Testis (tissue), 3 donors: Measurements from ENCODE around the gene PCNT. TPM values are rescaled to one million over a fixed set of nuclear protein-coding genes. Genes with fewer than 3 reads are reported as not detected.

Experiments
- DNase-seq: peaks from one replicate; pipeline ENCODE4 v3.0.0-alpha.2; 2019
- H3K27ac ChIP-seq, 2 donors: fragments of 200-600 bp; sonication (generic); one replicate each; pipeline ENCODE4 v1.5.1; 2019
- H3K27me3 ChIP-seq: fragments of 200-600 bp; sonication (generic); one replicate; pipeline ENCODE4 v1.5.1; 2019
- H3K36me3 ChIP-seq: fragments of 200-600 bp; sonication (generic); one replicate; pipeline ENCODE4 v1.5.1; 2017; ENCODE audit warnings: low read depth; ENCODE audit errors: missing control alignments
- H3K4me1 ChIP-seq: fragments of 200-600 bp; sonication (generic); one replicate; pipeline ENCODE4 v1.5.1; 2019
- H3K4me3 ChIP-seq, 2 donors: fragments of 200-600 bp; sonication (generic); one replicate each; pipeline ENCODE4 v1.5.1; 2017 to 2019
- H3K9me3 ChIP-seq: fragments of 200-600 bp; sonication (generic); one replicate; pipeline ENCODE4 v1.5.1; 2017
- POLR2A ChIP-seq: fragments of 450-650 bp; IDR thresholded peaks from one replicate; pipeline ENCODE4 v1.6.1; 2017; ENCODE audit warnings: antibody characterized with exemption, mild to moderate bottlenecking, moderate library complexity
- WGBS, 2 donors: methylation state at CpG; one replicate each; pipeline ENCODE4 v1.1.5; 2018; 5-methylcytosine and 5-hydroxymethylcytosine counted together
- intact Hi-C: fragments of 100-400 bp; cut with DNase I; formaldehyde crosslinking; loops from one replicate; pipeline ENCODE4 v1.15.1; 2023; ENCODE audit warnings: low total_unique reads
- polyA plus RNA-seq: library from polyadenylated mRNA; stranded (reverse); fragments of 350-450 nt; fragmentation: Illumina TruSeq; extraction: RNeasy Lipid Tissue Mini Kit (QIAGEN cat#74804); gene quantifications from one replicate; pipeline ENCODE4 v1.2.3, GENCODE V29; 2014; ENCODE audit warnings: low read depth, low replicate concordance; ENCODE audit not compliant: insufficient read depth
- total RNA-seq, 2 donors: library from RNA; depleted of rRNA; stranded (reverse); fragments of >200 nt; gene quantifications; one replicate each; pipeline ENCODE4 v1.2.3, GENCODE V29; 2016
- TF ChIP-seq, protein P1 (sequence below), 3 experiments: fragments of 450-650 bp in 2 of 3; fragments of 200-600 bp in 1 of 3; sonication (generic) in 1 of 3; IDR thresholded peaks; one replicate each; pipeline ENCODE4 v1.5.1; 2016 to 2019; ENCODE audit warnings: antibody characterized with exemption in 3 of 3, mild to moderate bottlenecking in 2 of 3, moderate library complexity in 1 of 3

The PCNT gene
- total and polyA plus RNA-seq, 3 donors from 2014 or later, result 44.7 to 169 (median 116) TPM

DNA sequence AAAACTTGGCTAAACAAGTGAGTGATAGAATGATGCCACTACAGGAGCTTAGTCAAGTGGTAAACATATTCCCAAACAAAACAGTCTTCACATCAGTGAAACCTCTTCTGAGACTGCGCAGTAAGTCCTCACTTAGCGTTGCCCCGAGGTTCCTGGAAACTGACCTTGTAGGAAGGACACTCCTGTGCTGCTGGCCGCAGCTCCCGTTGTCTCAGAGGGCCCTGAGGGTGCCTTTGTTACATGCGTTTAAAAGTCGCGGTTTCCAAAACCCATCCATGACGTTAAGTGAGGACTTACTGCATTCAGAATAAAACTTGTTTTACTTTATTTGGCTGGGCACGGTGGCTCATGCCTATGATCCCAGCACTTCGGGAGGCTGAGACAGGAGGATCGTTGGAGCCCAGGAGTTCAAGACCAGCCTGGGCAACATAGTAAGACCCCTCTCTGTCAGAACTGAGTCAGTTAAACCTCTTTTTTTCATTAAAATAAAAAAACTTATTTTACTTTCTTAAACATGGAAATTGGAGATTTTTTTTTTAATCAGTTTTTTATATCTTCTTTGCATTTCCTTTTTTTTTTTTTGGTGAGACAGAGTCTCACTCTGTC is 98.8 kb downstream of the PCNT start:
- no peaks in the 10 kb centered on the region for H3K27me3 ChIP-seq
- 91% methylated on average over 12 of the region's 12 CpGs for WGBS, 2 donors
- no peaks in the 10 kb centered on the region for H3K4me1 ChIP-seq
- TF ChIP-seq, protein P1, sequence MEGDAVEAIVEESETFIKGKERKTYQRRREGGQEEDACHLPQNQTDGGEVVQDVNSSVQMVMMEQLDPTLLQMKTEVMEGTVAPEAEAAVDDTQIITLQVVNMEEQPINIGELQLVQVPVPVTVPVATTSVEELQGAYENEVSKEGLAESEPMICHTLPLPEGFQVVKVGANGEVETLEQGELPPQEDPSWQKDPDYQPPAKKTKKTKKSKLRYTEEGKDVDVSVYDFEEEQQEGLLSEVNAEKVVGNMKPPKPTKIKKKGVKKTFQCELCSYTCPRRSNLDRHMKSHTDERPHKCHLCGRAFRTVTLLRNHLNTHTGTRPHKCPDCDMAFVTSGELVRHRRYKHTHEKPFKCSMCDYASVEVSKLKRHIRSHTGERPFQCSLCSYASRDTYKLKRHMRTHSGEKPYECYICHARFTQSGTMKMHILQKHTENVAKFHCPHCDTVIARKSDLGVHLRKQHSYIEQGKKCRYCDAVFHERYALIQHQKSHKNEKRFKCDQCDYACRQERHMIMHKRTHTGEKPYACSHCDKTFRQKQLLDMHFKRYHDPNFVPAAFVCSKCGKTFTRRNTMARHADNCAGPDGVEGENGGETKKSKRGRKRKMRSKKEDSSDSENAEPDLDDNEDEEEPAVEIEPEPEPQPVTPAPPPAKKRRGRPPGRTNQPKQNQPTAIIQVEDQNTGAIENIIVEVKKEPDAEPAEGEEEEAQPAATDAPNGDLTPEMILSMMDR (IDR thresholded peaks at IDR 0.05), result no peak
- no peak for TF ChIP-seq POLR2A
- H3K36me3 ChIP-seq, result no peaks in the 10 kb centered on the region
- H3K9me3 ChIP-seq, result no peaks in the 10 kb centered on the region
- no peak overlapping the region for H3K27ac ChIP-seq
- intact Hi-C loops, result no loop called here
- no peak for DNase-seq
- no peak overlapping the region for H3K4me3 ChIP-seq

DNA sequence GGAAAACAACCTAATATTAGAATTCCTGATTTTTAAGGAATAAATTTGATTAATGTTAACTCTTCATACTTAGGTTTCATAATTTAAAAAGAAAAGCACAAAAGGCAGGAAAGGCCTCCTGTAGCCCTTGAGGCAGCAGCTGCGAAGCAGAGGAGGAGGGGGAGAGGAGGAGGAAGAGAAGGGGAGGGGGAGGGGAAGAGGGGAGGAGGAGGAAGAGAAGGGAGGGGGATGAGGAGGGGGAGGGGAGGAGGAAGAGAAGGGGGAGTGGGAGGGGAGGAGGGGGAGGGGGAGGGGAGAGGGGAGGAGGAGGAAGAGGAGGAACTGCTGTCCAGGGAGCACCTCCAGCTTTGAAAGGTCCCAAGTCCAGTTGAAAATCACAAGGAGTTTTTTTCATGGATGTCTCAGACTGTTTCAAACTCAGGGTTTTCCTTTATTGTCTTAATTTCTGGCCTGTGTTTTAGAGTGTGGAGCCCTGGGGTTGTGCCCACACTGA is 99.6 kb downstream of the PCNT start:
- H3K36me3 ChIP-seq, result no peaks in the 10 kb centered on the region
- DNase-seq, result no peak
- no peak for TF ChIP-seq POLR2A
- TF ChIP-seq, protein P1 (IDR thresholded peaks at IDR 0.05), result no peak

DNA sequence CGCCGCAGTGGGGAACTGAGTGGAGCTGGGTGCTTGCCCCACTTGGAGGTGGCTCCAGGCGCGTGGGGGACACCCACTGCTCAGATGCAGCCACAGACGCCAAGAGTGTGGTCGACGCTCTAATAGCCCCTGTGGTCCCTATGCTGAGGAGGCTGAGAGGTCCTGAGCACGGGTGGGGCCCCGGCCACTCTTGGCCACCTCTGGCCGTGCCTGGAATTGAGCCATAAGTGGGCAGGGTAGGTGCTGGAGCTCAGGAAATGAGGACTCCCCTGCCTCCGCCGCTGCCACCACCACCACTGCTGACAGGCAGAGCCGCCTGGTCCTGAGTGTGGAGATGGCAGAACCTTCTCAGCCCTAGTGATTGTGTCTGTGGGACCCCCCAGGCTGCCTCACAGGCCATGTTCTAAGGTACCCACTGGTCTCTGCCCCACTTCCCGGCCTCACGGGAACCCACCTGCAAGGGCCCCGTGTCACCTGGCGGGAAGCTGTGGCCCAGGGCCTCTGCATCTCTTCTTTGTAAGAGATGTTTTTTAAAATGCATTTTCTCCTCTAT is 100.2 kb downstream of the PCNT start:
- WGBS, 2 donors, result 87 to 89% methylated on average over 12 to 17 of the region's 17 CpGs
- TF ChIP-seq, protein P1 (IDR thresholded peaks at IDR 0.05), result no peak
- TF ChIP-seq POLR2A, result no peak
- H3K9me3 ChIP-seq, result no peaks in the 10 kb centered on the region
- H3K4me1 ChIP-seq, result no peaks in the 10 kb centered on the region
- intact Hi-C loops, result no loop called here
- no peak overlapping the region for H3K27ac ChIP-seq
- no peaks in the 10 kb centered on the region for H3K27me3 ChIP-seq
- no peaks in the 10 kb centered on the region for H3K36me3 ChIP-seq
- no peak for DNase-seq
- H3K4me3 ChIP-seq, result no peak overlapping the region

More for the DNA sequence above, 99.6 kb downstream of the PCNT start:
- H3K9me3 ChIP-seq, result no peaks in the 10 kb centered on the region
- intact Hi-C loops, result no loop called here
- H3K27ac ChIP-seq, result no peak overlapping the region
- WGBS, 2 donors, result 83 to 91% methylated on average over 1 of the region's 1 CpG
- no peaks in the 10 kb centered on the region for H3K4me1 ChIP-seq
- H3K27me3 ChIP-seq, result no peaks in the 10 kb centered on the region
- no peak overlapping the region for H3K4me3 ChIP-seq

DNA sequence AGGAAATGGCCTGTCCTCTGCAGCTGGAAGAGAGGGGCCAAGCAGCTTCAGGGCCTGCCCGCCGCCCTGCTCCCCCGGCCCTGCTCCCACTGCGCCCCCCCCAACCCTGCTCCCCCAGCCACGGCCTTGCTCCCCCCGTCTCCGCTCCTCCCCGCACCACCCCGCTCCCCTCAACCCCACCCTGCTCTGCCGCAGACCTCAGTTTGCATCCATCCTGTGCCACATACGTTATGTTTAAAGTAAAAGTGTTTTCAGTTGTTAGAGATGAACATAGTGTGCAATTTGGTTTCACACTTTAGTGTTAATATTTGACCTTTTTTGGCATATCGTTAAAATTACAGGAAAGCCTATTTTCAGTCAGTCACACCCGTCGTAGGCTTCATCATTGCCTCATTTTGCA is 100.7 kb downstream of the PCNT start:
- DNase-seq, result no peak
- no peak overlapping the region for H3K27ac ChIP-seq
- H3K9me3 ChIP-seq, result no peaks in the 10 kb centered on the region
- TF ChIP-seq, protein P1 (IDR thresholded peaks at IDR 0.05), result no peak
- 83 to 88% methylated on average over 12 to 14 of the region's 14 CpGs for WGBS, 2 donors
- intact Hi-C loops, result no loop called here
- H3K4me1 ChIP-seq, result no peaks in the 10 kb centered on the region
- H3K4me3 ChIP-seq, result no peak overlapping the region
- H3K36me3 ChIP-seq, result no peaks in the 10 kb centered on the region
- no peaks in the 10 kb centered on the region for H3K27me3 ChIP-seq

DNA sequence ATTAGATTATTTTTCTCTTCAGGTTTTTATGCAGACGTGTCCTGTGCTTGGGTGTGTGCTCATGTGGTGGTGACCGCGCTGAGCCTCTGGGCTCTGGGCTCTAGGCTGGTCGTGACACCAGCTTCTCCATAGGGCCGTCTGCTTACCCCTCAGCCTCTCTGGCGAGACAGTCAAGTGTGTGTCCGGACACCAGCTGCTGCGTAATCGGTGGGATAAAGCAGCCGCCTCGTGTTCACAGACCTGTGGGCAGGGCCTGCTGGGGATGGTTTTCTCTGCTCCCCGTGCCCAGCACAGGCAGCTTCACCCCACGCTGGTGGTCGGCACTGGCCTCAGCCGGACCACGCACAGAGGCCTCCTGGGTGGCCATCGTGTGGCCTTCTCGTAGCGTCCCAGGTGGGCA is 101.1 kb downstream of the PCNT start:
- Histone ChIP-seq H3K36me3 (no peaks in the 10 kb centered on the region), H3K27ac (no peak overlapping the region)
- TF ChIP-seq, protein P1 (IDR thresholded peaks at IDR 0.05), result no peak
- TF ChIP-seq POLR2A, result no peak

More for the DNA sequence above, 101.1 kb downstream of the PCNT start:
- H3K27me3 ChIP-seq, result no peaks in the 10 kb centered on the region
- no peaks in the 10 kb centered on the region for H3K4me1 ChIP-seq
- H3K9me3 ChIP-seq, result no peaks in the 10 kb centered on the region
- WGBS, 2 donors, result 95 to 97% methylated on average over 16 to 19 of the region's 19 CpGs
- intact Hi-C loops, result no loop called here
- no peak for DNase-seq
- H3K4me3 ChIP-seq, result no peak overlapping the region
